HepG2 (cell line): ENCODE measurements around the gene ASMT. TPM values are rescaled to one million over a fixed set of nuclear protein-coding genes. Genes with fewer than 3 reads are reported as not detected.

Experiments
- ATAC-seq: fragments of 200-7000 bp; cut with Tn5 transposase; 3 replicates; pipeline ENCODE4 v1.9.1; 2020; ENCODE audit warnings: mild to moderate bottlenecking, moderate library complexity
- BruUV-seq: library from RNA; stranded (reverse); fragments of 400-500 nt; replicated peaks from 2 replicates; lab custom pipeline; 2021; lab: Mats Ljungman, UMichigan
- CTCF ChIA-PET: fragments of 300-600 bp; formaldehyde crosslinking; extraction: SDS; loops from one replicate; lab custom pipeline; 2021; ENCODE audit warnings: low total read pairs, inconsistent platforms, low intra/inter-chr PET ratio; lab: Yijun Ruan, JAX
- POLR2A ChIA-PET: fragments of 350-600 bp; sonication (Branson Sonifier 250); formaldehyde crosslinking; loops from one replicate; lab custom pipeline; 2020; ENCODE audit warnings: antibody characterized with exemption, inconsistent platforms; lab: Yijun Ruan, JAX
- DNase-seq: peaks from one replicate; pipeline ENCODE4 v3.0.0-alpha.2; 2015; ENCODE audit warnings: low spot score
- FAIRE-seq: peaks from 3 replicates; lab custom pipeline; 2011; peaks lifted over from hg19 to GRCh38; lab: Jason Lieb, UNC
- H2AFZ ChIP-seq: one replicate; pipeline ENCODE4 v1.6.1; 2011; ENCODE audit warnings: low read length, inconsistent platforms
- H3K27ac ChIP-seq: fragments of 300-600 bp; 3 replicates; pipeline ENCODE4 v1.8.0; 2011; ENCODE audit warnings: mixed run types, mild to moderate bottlenecking, mixed read lengths, low read length, inconsistent platforms; ENCODE audit not compliant: insufficient read depth; ENCODE audit errors: extremely low read length
- H3K27me3 ChIP-seq, 2 experiments: fragments of 200-600 bp in 1 of 2; 2 replicates in 1 of 2; 3 replicates in 1 of 2; pipeline versions ENCODE4 v1.6.0 to v1.8.0; 2011; ENCODE audit warnings: low read length in 2 of 2, mild to moderate bottlenecking in 2 of 2, moderate library complexity in 2 of 2, inconsistent platforms in 1 of 2; ENCODE audit not compliant: insufficient read depth in 2 of 2, control insufficient read depth in 1 of 2
- H3K36me3 ChIP-seq, 2 experiments: fragments of 200-600 bp in 1 of 2; replicated peaks in 1 of 2; 2 replicates in 1 of 2; 3 replicates in 1 of 2; pipeline versions ENCODE4 v1.5.1 to v1.8.0; 2011; ENCODE audit warnings: low read length in 2 of 2, inconsistent platforms in 1 of 2; ENCODE audit not compliant: insufficient read depth in 2 of 2, control insufficient read depth in 1 of 2
- H3K4me1 ChIP-seq: 2 replicates; pipeline ENCODE4 v1.5.1; 2012; ENCODE audit warnings: low read length, inconsistent platforms; ENCODE audit not compliant: insufficient read depth
- H3K4me2 ChIP-seq: 2 replicates; pipeline ENCODE4 v1.6.0; 2011; ENCODE audit warnings: low read depth, low read length, inconsistent platforms
- H3K4me3 ChIP-seq, 3 experiments: fragments of 200-600 bp in 1 of 3; sonication (generic), shearing (Covaris generic) in 1 of 3; replicated peaks in 1 of 3; 2 replicates each; pipeline ENCODE4 v1.5.1; 2011 to 2016; ENCODE audit warnings: low read length in 3 of 3, inconsistent platforms in 2 of 3, low read depth in 2 of 3, mild to moderate bottlenecking in 2 of 3, control low read depth in 1 of 3, mixed read lengths in 1 of 3; ENCODE audit not compliant: insufficient read depth in 1 of 3
- H3K79me2 ChIP-seq: one replicate; pipeline ENCODE4 v1.6.1; 2011; ENCODE audit warnings: low read length, inconsistent platforms; ENCODE audit not compliant: insufficient read depth
- H3K9ac ChIP-seq: 2 replicates; pipeline ENCODE4 v1.6.0; 2011; ENCODE audit warnings: mild to moderate bottlenecking, low read depth, low read length, inconsistent platforms; ENCODE audit not compliant: insufficient read depth
- H3K9me3 ChIP-seq: 2 replicates; pipeline ENCODE4 v1.5.1; 2012; ENCODE audit warnings: mild to moderate bottlenecking, low read length
- H4K20me1 ChIP-seq: 2 replicates; pipeline ENCODE4 v1.6.0; 2011; ENCODE audit warnings: inconsistent platforms, mild to moderate bottlenecking, low read length, moderate library complexity; ENCODE audit not compliant: insufficient read depth
- ATF7 ChIP-seq, 2 experiments: fragments of 450-650 bp in 1 of 2; sonication (generic) in 1 of 2; formaldehyde crosslinking in 1 of 2; IDR thresholded peaks; 2 replicates each; pipeline versions ENCODE4 v1.4.0 to v1.6.1; 2016 to 2020; ENCODE audit warnings: antibody characterized with exemption in 1 of 2, mild to moderate bottlenecking in 1 of 2, missing genetic modification reagents in 1 of 2
- ETV5 ChIP-seq: IDR thresholded peaks from 2 replicates; pipeline ENCODE4 v1.6.1; 2018; ENCODE audit warnings: missing biosample characterization, missing genetic modification reagents, inconsistent platforms, borderline replicate concordance
- HNF4A ChIP-seq: sonication (generic); formaldehyde crosslinking; IDR thresholded peaks from 2 replicates; pipeline ENCODE4 v1.4.0; 2020; ENCODE audit warnings: missing genetic modification reagents
- IKZF1 ChIP-seq: fragments of 450-650 bp; IDR thresholded peaks from 2 replicates; pipeline ENCODE4 v1.7.1; 2016
- KDM3A ChIP-seq: IDR thresholded peaks from 2 replicates; pipeline ENCODE4 v1.6.1; 2018; ENCODE audit warnings: low read depth, missing compliant biosample characterization
- PLSCR1 ChIP-seq: sonication (generic); formaldehyde crosslinking; IDR thresholded peaks from 2 replicates; pipeline ENCODE4 v1.5.0; 2020; ENCODE audit warnings: missing genetic modification reagents, mild to moderate bottlenecking, borderline replicate concordance
- SATB2 ChIP-seq: sonication (generic); formaldehyde crosslinking; IDR thresholded peaks from 2 replicates; pipeline ENCODE4 v1.5.0; 2020; ENCODE audit warnings: missing genetic modification reagents
- SMAD1 ChIP-seq: sonication (generic); formaldehyde crosslinking; IDR thresholded peaks from 2 replicates; pipeline ENCODE4 v1.4.0; 2020; ENCODE audit warnings: missing genetic modification reagents, low read depth, mild to moderate bottlenecking, borderline replicate concordance
- SYNCRIP ChIP-seq: fragments of 200-400 bp; formaldehyde crosslinking; IDR thresholded peaks from 2 replicates; pipeline ENCODE4 v1.6.1; 2018; ENCODE audit warnings: mild to moderate bottlenecking, low read depth, low read length; ENCODE audit not compliant: insufficient read depth
- ZBTB46 ChIP-seq: sonication (generic); formaldehyde crosslinking; IDR thresholded peaks from 2 replicates; pipeline ENCODE4 v1.4.0; 2020; ENCODE audit warnings: mild to moderate bottlenecking, missing genetic modification reagents, borderline replicate concordance
- ZFY ChIP-seq: sonication (generic); formaldehyde crosslinking; IDR thresholded peaks from 2 replicates; pipeline ENCODE4 v1.4.0; 2020; ENCODE audit warnings: missing genetic modification reagents
- ZNF124 ChIP-seq: sonication (generic); formaldehyde crosslinking; IDR thresholded peaks from 2 replicates; pipeline ENCODE4 v1.4.0; 2020; ENCODE audit warnings: missing genetic modification reagents
- ZNF235 ChIP-seq: sonication (generic); formaldehyde crosslinking; IDR thresholded peaks from 2 replicates; pipeline ENCODE4 v1.8.1; 2023; ENCODE audit warnings: mild to moderate bottlenecking, missing genetic modification reagents, borderline replicate concordance
- ZNF564 ChIP-seq: sonication (generic); formaldehyde crosslinking; IDR thresholded peaks from 2 replicates; pipeline ENCODE4 v1.8.1; 2023; ENCODE audit warnings: mild to moderate bottlenecking, missing genetic modification reagents
- ZNF567 ChIP-seq: sonication (generic); formaldehyde crosslinking; IDR thresholded peaks from 2 replicates; pipeline ENCODE4 v1.8.1; 2023; ENCODE audit warnings: mild to moderate bottlenecking, missing genetic modification reagents, borderline replicate concordance
- ZNF780A ChIP-seq: sonication (generic); formaldehyde crosslinking; IDR thresholded peaks from 2 replicates; pipeline ENCODE4 v1.8.0; 2022; ENCODE audit warnings: mild to moderate bottlenecking, missing genetic modification reagents, moderate library complexity
- ZZZ3 ChIP-seq: sonication (generic); formaldehyde crosslinking; IDR thresholded peaks from 2 replicates; pipeline ENCODE4 v1.4.0; 2020; ENCODE audit warnings: missing genetic modification reagents, mild to moderate bottlenecking, borderline replicate concordance
- WGBS: methylation state at CpG from one replicate; pipeline ENCODE4 v1.1.6; 2017; ENCODE audit warnings: low lambda C conversion rate; 5-methylcytosine and 5-hydroxymethylcytosine counted together
- in situ Hi-C: cut with HindIII; loops from 2 replicates; pipeline ENCODE4 v1.10.0; 2017; ENCODE audit warnings: low pct_unique_long_range_greater_than_20kb; ENCODE audit not compliant: extremely low pct_ligation_motif_present
- intact Hi-C: fragments of 100-400 bp; cut with micrococcal nuclease; formaldehyde crosslinking; loops from one replicate; pipeline ENCODE4 v1.10.0; 2022; ENCODE audit not compliant: unreplicated experiment
- polyA plus RNA-seq, 8 experiments: library from polyadenylated mRNA; depleted of rRNA in 3 of 8; stranded (reverse) in 7 of 8; unstranded in 1 of 8; fragments of >200 nt; fragmentation: Illumina TruSeq in 4 of 8; extraction: Trizol in 4 of 8; gene quantifications; 2 replicates each; pipeline versions ENCODE4 v1.2.1 to v1.2.3, GENCODE V29; 2011 to 2016; ENCODE audit warnings: low read depth in 4 of 8, missing spikeins in 1 of 8, mixed read lengths in 1 of 8; ENCODE audit not compliant: insufficient read depth in 1 of 8
- total RNA-seq, 5 experiments: library from RNA; depleted of rRNA; stranded (reverse); fragments of >200 nt; fragmentation: Illumina TruSeq; extraction: Trizol; gene quantifications; 2 replicates each; pipeline ENCODE4 v1.2.3, GENCODE V29; 2016; ENCODE audit warnings: low read depth in 1 of 5
- TF ChIP-seq, protein P1 (sequence below): sonication (generic); formaldehyde crosslinking; IDR thresholded peaks from 2 replicates; pipeline ENCODE4 v1.8.1; 2022; ENCODE audit warnings: mild to moderate bottlenecking, missing genetic modification reagents
- TF ChIP-seq, protein P2 (sequence below): sonication (generic); formaldehyde crosslinking; IDR thresholded peaks from 2 replicates; pipeline ENCODE4 v1.9.0; 2021; ENCODE audit warnings: missing genetic modification reagents, borderline replicate concordance

The ASMT gene
- total and polyA plus RNA-seq, 2 of the 13 experiments (the other 11 are each of a cell fraction or from before 2014, with no cell fraction given), result 0.04 TPM; not detected in 1

- no peaks in the 10 kb centered on the region for H3K9me3 ChIP-seq
- ATAC-seq (no peak), DNase-seq (no peak), FAIRE-seq (no peak)
- no TSS peak for BruUV-seq
- no peaks in the 10 kb centered on the region for H3K4me1 ChIP-seq
- H3K27ac ChIP-seq, result no peak overlapping the region
- no peak overlapping the region for H2AFZ ChIP-seq
- ChIA-PET CTCF (no interaction called here), POLR2A (no interaction called here)
- no peak overlapping the region for H3K4me2 ChIP-seq
- WGBS, result 86% methylated on average over 15 of the region's 15 CpGs
- TF ChIP-seq SATB2 (CRISPR knock-in tag), result no peak
- TF ChIP-seq, protein P1, sequence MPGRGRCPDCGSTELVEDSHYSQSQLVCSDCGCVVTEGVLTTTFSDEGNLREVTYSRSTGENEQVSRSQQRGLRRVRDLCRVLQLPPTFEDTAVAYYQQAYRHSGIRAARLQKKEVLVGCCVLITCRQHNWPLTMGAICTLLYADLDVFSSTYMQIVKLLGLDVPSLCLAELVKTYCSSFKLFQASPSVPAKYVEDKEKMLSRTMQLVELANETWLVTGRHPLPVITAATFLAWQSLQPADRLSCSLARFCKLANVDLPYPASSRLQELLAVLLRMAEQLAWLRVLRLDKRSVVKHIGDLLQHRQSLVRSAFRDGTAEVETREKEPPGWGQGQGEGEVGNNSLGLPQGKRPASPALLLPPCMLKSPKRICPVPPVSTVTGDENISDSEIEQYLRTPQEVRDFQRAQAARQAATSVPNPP (CRISPR knock-in tag), result no peak
- no peak for TF ChIP-seq ZNF567 (CRISPR knock-in tag)
- TF ChIP-seq ZZZ3 (CRISPR knock-in tag), result no peak
- TF ChIP-seq ZBTB46 (CRISPR knock-in tag), result no peak
- no peak for TF ChIP-seq ETV5 (CRISPR knock-in tag)
- TF ChIP-seq, protein P2, sequence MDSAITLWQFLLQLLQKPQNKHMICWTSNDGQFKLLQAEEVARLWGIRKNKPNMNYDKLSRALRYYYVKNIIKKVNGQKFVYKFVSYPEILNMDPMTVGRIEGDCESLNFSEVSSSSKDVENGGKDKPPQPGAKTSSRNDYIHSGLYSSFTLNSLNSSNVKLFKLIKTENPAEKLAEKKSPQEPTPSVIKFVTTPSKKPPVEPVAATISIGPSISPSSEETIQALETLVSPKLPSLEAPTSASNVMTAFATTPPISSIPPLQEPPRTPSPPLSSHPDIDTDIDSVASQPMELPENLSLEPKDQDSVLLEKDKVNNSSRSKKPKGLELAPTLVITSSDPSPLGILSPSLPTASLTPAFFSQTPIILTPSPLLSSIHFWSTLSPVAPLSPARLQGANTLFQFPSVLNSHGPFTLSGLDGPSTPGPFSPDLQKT (CRISPR knock-in tag), result no peak
- no peak for TF ChIP-seq ZFY (CRISPR knock-in tag)
- TF ChIP-seq ZNF235 (CRISPR knock-in tag), result no peak
- TF ChIP-seq KDM3A (CRISPR knock-in tag), result no peak
- no peak for TF ChIP-seq ZNF564 (CRISPR knock-in tag)
- TF ChIP-seq ZNF780A, result no peak
- no peak for TF ChIP-seq HNF4A (CRISPR knock-in tag)
- TF ChIP-seq SMAD1 (CRISPR knock-in tag), result no peak
- no peak for TF ChIP-seq PLSCR1 (CRISPR knock-in tag)
- no peak for TF ChIP-seq IKZF1
- no peak for TF ChIP-seq ZNF124 (CRISPR knock-in tag)
- no peak for TF ChIP-seq ATF7 (IDR thresholded peaks at IDR 0.05)
- no peak for TF ChIP-seq ATF7 (CRISPR knock-in tag; IDR thresholded peaks at IDR 0.05)
- TF ChIP-seq SYNCRIP, result no peak
- intact Hi-C loops (no loop called here), in situ Hi-C loops (no loop called here)
- no peaks in the 10 kb centered on the region for H3K36me3 ChIP-seq
- H3K27me3 ChIP-seq, result no peaks in the 10 kb centered on the region
- H3K79me2 ChIP-seq, result no peaks in the 10 kb centered on the region
- H4K20me1 ChIP-seq, result no peaks in the 10 kb centered on the region
- H3K4me3 ChIP-seq, result no peak overlapping the region
- no peak overlapping the region for H3K9ac ChIP-seq
These were observed 47.0 kb downstream of the ASMT start for GRCh38 chrX:1661922-1662221.
